Neural progenitor cell (in vitro differentiated cells): ENCODE data around the gene MRPS27.

Experiments used
- EZH2 ChIP-seq: fragments of 200-600 bp; sonication (generic); IDR thresholded peaks from 2 replicates; pipeline ENCODE4 v1.6.1; 2017; ENCODE audit warnings: antibody characterized with exemption, mild to moderate bottlenecking, moderate library complexity
- EZH2phosphoT487 ChIP-seq: fragments of 200-600 bp; sonication (generic); IDR thresholded peaks from 2 replicates; pipeline ENCODE4 v1.6.1; 2017; ENCODE audit warnings: antibody characterized with exemption
- TF ChIP-seq, protein P1 (sequence below): fragments of 200-600 bp; sonication (generic); IDR thresholded peaks from 2 replicates; pipeline ENCODE4 v1.5.1; 2017; ENCODE audit warnings: antibody characterized with exemption, mild to moderate bottlenecking

DNA sequence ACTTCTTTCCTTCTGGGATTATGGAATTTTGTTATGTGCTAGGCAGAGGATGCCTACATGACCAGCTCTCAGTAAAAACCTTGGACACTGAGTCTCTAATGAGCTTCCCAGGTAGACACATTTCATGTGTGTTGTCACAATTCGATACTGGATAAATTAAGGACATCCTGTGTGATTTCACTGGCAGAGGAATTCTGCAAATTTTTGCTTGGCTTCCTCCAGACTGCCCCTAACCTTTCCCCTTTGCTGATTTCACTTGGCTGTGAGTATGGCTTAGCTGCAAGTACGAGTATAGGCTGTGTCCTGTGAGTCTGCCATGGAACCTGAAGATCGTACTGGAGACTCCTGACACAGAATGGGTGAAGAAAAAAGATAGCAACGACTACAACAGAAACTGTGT, 47.6 kb downstream of the MRPS27 start:
- TF ChIP-seq EZH2 (no peak), EZH2phosphoT487 (no peak)
- TF ChIP-seq, protein P1, sequence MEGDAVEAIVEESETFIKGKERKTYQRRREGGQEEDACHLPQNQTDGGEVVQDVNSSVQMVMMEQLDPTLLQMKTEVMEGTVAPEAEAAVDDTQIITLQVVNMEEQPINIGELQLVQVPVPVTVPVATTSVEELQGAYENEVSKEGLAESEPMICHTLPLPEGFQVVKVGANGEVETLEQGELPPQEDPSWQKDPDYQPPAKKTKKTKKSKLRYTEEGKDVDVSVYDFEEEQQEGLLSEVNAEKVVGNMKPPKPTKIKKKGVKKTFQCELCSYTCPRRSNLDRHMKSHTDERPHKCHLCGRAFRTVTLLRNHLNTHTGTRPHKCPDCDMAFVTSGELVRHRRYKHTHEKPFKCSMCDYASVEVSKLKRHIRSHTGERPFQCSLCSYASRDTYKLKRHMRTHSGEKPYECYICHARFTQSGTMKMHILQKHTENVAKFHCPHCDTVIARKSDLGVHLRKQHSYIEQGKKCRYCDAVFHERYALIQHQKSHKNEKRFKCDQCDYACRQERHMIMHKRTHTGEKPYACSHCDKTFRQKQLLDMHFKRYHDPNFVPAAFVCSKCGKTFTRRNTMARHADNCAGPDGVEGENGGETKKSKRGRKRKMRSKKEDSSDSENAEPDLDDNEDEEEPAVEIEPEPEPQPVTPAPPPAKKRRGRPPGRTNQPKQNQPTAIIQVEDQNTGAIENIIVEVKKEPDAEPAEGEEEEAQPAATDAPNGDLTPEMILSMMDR, result no peak
